Rectal smooth muscle tissue (tissue), 1 donor: ENCODE data around the gene PLEKHG7.

Experiments used
- H3K27ac ChIP-seq: one replicate; pipeline ENCODE4 v1.7.0; 2013; ENCODE audit warnings: low read depth, low read length, inconsistent platforms
- H3K27me3 ChIP-seq: one replicate; pipeline ENCODE4 v1.7.0; 2013; ENCODE audit warnings: low read length; ENCODE audit not compliant: control insufficient read depth, insufficient read depth
- H3K36me3 ChIP-seq: one replicate; pipeline ENCODE4 v1.7.0; 2013; ENCODE audit warnings: low read length; ENCODE audit not compliant: control insufficient read depth, insufficient read depth
- H3K4me1 ChIP-seq: one replicate; pipeline ENCODE4 v1.7.0; 2013; ENCODE audit warnings: low read length; ENCODE audit not compliant: control insufficient read depth, insufficient read depth
- H3K4me3 ChIP-seq: one replicate; pipeline ENCODE4 v1.7.0; 2013; ENCODE audit warnings: low read length
- H3K9ac ChIP-seq: one replicate; pipeline ENCODE4 v1.7.0; 2013; ENCODE audit warnings: low read length

Gene PLEKHG7

DNA sequence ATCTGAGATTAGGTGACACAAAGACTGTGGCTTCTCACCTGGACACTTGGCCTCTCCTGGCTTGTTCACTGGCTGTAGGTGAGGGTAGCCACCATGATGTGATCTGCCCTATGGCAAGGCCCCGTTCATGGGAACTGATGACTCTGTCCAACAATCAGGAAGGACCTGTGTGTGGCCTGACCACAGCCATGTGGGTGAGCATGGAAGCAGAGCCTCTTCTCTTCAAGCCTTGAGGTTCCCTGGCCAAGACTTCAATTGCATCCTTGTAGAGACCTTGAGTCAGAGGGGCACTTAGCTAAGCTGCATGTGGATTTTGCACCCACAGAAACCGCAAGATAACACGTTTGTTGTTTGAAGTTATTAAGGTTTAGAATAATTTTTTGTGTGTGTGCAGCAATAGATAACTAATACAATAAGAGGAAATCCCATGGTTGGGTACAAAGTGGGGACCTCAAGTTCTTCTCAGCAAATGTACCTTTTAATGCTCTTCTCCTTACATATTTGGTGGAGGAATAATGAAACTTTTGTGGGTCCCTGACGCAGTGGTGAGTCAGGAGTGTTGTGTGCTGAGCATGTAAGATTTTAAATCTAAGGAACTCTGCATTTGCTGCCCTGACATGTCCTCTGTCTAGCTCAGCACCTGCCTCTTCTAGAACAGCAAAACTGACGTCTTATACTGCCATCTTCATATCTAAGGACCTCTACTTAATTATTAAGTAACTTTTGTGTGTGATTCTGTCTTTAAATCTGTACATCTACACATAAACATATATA is 27.5 kb upstream of the PLEKHG7 start:
- no peak overlapping the region for H3K27ac ChIP-seq
- no peaks in the 10 kb centered on the region for H3K36me3 ChIP-seq
- H3K27me3 ChIP-seq = no peaks in the 10 kb centered on the region
- H3K9ac ChIP-seq = no peak overlapping the region
- no peaks in the 10 kb centered on the region for H3K4me1 ChIP-seq
- H3K4me3 ChIP-seq = no peak overlapping the region

DNA sequence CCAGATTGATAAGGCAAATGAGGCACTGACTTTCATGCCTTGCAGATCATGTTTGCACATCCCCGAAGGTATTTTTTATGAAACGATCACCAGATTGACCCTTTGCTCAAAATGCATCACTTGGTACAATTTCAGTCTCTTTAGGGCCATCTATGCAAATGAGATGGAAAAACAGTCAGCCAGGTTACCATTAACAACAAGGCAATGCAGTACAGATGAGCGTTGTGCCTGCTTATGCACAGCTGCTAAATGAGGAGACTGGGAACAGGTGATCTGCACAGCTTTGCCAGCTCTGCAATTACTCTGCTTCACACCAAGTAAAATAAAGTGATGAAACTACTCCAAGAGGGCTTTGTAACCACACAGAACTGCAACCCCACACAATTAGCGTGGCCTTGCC is 26.1 kb upstream of the PLEKHG7 start:
- H3K36me3 ChIP-seq = no peaks in the 10 kb centered on the region
- no peak overlapping the region for H3K4me3 ChIP-seq
- no peaks in the 10 kb centered on the region for H3K27me3 ChIP-seq
- no peaks in the 10 kb centered on the region for H3K4me1 ChIP-seq
- H3K9ac ChIP-seq = no peak overlapping the region
- no peak overlapping the region for H3K27ac ChIP-seq

DNA sequence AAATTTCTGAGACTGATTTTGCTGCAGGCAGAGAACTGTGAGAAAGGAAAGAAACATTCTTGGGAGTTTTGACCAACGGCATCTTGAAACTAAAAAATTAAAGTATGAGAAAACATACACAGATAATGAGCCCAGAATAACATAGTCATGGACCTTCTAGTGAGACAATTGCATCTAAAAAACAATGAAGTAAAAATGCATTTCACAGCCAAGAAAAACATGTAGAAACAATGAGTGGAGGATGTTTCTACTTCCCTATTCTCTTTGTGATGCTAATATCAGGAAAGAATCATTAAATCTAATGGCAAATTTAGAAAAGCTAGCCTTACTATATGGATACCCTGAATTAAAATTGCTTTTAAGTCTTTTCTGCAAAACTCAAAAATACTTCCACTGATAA is 12.2 kb upstream of the PLEKHG7 start:
- Histone ChIP-seq H3K27ac (no peak overlapping the region), H3K27me3 (no peaks in the 10 kb centered on the region), H3K4me1 (no peaks in the 10 kb centered on the region), H3K36me3 (no peaks in the 10 kb centered on the region), H3K9ac (no peak overlapping the region), H3K4me3 (no peak overlapping the region)

DNA sequence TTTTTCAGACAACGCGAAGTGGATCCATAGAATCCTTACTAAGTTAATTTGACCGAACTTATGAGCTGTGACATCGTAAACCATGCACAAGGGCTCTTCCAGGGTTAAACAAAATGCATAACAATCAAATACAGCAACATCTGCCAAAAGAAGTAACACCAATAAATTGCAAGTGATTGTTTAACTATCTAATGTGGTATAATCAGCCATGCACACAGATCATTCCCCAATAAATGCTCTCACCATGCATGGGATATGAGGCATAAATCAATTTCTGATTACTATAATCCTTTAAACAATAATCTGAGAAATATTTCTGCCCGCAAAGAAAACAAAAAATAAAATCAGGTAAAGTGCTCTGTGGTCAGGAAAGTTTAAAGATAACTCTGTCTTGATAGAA is 7.7 kb upstream of the PLEKHG7 start:
- Histone ChIP-seq H3K9ac (no peak overlapping the region), H3K4me3 (no peak overlapping the region), H3K36me3 (no peaks in the 10 kb centered on the region), H3K4me1 (no peaks in the 10 kb centered on the region), H3K27ac (no peak overlapping the region), H3K27me3 (no peaks in the 10 kb centered on the region)

DNA sequence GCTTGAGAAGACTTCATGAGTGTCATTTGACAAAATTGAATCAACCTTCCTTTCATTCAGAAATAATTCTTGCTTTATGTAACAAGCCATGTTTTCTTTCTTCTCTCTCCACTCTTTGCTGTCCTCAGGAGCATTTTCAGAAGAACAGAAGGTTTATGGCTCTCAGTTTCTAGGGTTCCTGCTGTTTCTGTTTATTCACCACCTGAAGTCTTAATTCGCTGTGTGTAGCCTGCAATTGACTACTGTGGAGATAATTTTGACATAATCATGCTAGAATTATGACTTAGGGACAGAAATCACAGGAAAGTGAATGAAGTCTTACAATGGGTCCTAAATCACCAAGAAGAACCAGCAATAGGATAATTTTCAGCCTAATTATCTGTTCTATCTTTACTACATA is 7.2 kb upstream of the PLEKHG7 start:
- Histone ChIP-seq H3K9ac (no peak overlapping the region), H3K4me3 (no peak overlapping the region), H3K36me3 (no peaks in the 10 kb centered on the region), H3K27ac (no peak overlapping the region), H3K27me3 (no peaks in the 10 kb centered on the region), H3K4me1 (no peaks in the 10 kb centered on the region)

DNA sequence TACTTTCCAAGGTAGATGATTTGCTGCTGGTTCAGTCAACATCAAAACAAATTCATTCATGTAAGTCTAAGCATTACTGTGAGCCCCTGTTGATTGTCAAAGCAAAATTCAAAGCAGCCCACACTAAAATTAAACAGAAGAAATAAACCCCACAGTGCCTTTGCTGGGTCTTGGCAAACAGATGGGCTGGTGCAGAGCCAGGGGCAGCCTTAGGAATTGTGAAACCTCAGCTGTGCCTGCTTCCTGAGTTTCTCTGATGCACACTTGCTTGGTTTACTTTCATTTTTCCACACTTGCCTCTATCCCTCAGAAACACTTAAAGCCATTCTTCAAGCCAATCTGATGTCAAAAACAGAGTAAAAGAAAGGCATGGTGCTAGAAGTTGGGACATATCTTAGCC is 6.6 kb upstream of the PLEKHG7 start:
- Histone ChIP-seq H3K4me1 (no peaks in the 10 kb centered on the region), H3K4me3 (no peak overlapping the region), H3K36me3 (no peaks in the 10 kb centered on the region), H3K9ac (no peak overlapping the region), H3K27ac (no peak overlapping the region), H3K27me3 (no peaks in the 10 kb centered on the region)

DNA sequence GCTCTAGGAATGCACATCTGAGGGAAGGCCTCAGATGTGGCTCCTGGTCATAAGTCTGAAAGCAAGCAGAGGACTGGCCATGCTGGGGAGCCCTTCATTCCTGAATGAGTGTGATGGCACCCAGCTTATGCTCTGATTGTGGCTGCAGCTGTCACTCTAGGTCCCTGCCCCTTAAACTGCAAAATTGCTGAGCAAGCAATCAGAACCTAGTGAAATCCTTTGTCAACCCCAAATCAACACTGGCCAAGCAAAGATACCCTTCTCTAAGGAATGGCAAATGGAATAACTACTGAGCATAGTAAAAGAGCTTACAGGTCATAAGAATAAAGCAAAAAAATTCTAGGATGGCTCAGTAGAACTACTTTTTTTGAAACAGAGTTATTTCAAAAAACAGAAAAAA is 4.3 kb upstream of the PLEKHG7 start:
- H3K9ac ChIP-seq = no peak overlapping the region
- no peak overlapping the region for H3K4me3 ChIP-seq
- H3K27me3 ChIP-seq = no peaks in the 10 kb centered on the region
- no peaks in the 10 kb centered on the region for H3K4me1 ChIP-seq
- no peak overlapping the region for H3K27ac ChIP-seq
- H3K36me3 ChIP-seq = no peaks in the 10 kb centered on the region

DNA sequence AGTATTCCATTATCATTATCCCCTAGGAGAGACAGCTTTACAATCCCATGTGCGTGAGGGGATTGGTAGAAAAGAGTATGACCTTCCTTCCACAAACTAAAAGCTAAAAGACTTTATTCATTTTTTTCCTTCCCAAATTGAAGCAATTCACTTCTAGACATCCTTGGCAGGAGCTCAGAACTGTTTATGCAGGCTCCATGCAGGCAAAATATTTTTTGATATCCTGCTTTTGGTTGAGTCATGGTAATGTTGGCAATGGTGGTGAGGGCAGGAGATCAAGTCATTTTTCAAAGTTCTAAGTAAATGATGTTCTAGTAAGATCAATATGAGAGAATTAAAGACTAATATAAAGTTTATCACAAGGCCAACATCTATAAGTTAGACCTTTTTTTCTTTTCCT is 1.3 kb upstream of the PLEKHG7 start:
- Histone ChIP-seq H3K36me3 (no peaks in the 10 kb centered on the region), H3K27me3 (no peaks in the 10 kb centered on the region), H3K4me1 (no peaks in the 10 kb centered on the region), H3K9ac (no peak overlapping the region), H3K27ac (no peak overlapping the region), H3K4me3 (no peak overlapping the region)

DNA sequence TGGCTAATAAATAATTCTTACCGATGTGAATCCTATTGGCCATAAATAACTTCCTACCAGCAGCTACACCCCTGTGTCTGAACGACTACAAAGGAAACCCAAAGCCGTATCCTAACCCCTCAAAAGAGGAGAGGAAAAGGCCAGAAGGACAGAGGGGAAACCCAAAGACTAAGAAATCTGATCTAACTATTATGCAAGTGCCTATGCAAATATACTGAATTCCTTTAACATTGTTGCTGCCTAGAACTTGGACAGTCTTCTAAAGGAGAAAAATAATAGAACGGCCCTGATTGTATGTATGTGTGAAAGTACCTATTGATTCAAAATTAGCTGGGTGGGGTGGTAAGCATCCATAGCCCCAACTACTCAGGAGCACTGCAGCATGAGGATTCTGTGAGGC is 997 bp downstream of the PLEKHG7 start:
- Histone ChIP-seq H3K4me1 (no peaks in the 10 kb centered on the region), H3K27me3 (no peaks in the 10 kb centered on the region), H3K9ac (no peak overlapping the region), H3K4me3 (no peak overlapping the region), H3K27ac (no peak overlapping the region), H3K36me3 (no peaks in the 10 kb centered on the region)

DNA sequence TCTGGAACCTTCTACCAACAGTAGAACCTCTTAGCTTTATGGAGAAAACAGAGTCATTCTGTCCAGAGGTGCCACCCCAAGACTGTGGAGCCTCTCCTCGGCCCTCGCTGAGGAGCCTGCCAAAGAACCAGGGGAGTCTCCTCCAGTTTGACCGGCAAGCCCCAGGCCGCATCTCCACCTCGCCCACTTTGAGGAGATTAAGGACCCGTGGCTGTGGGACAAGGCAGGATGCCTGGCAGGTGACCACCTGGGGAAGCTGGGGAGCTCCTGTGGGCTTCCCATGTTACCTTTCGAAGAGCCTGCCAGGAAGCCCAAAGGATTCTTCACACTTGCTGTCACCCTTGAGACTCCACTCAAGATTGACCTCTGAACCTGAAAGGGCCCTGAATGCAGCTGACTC is 3.8 kb downstream of the PLEKHG7 start:
- no peaks in the 10 kb centered on the region for H3K27me3 ChIP-seq
- H3K4me3 ChIP-seq = no peak overlapping the region
- no peaks in the 10 kb centered on the region for H3K4me1 ChIP-seq
- H3K36me3 ChIP-seq = no peaks in the 10 kb centered on the region
- no peak overlapping the region for H3K9ac ChIP-seq
- no peak overlapping the region for H3K27ac ChIP-seq

DNA sequence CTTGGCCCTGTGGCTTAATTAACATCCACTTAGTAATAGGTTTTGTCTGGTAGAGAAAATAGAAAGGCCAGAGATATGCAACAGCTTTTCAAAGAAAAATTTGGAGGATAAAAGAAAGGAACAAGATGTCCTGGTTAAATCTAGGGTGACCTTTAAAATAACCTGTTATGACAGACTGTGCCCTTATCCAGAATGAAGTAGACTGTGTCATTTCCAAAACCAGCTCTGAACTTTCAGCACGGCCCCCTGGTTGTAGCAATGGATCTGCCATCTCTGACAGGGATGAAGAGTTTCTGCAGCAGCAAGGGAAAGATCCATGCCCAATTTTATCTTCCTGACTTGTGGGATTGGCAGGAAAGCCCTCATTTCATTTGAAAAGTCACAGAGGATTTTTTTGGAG is 5.1 kb downstream of the PLEKHG7 start:
- Histone ChIP-seq H3K27me3 (no peaks in the 10 kb centered on the region), H3K4me1 (no peaks in the 10 kb centered on the region), H3K27ac (no peak overlapping the region), H3K4me3 (no peak overlapping the region), H3K36me3 (no peaks in the 10 kb centered on the region), H3K9ac (no peak overlapping the region)

DNA sequence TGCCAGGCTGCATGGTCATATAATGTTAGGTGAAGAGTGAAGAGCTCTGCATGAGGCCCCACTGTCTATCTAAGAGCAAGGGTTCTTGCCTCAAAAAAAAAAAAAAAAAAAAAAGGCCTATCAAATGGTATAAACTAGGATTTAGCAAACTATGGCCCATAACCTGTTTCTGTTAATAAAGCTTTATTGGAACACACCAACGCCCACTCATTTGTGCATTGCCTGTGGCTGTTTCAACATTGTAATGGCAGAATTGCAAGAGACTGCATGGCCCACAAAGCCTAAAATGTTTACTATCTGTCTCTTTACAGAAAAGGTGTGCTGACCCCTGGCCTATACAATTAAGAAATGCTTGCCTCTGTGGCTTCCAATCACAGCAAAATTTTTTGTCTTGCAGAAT is 12.8 kb downstream of the PLEKHG7 start:
- H3K9ac ChIP-seq = no peak overlapping the region
- no peak overlapping the region for H3K4me3 ChIP-seq
- no peaks in the 10 kb centered on the region for H3K4me1 ChIP-seq

DNA sequence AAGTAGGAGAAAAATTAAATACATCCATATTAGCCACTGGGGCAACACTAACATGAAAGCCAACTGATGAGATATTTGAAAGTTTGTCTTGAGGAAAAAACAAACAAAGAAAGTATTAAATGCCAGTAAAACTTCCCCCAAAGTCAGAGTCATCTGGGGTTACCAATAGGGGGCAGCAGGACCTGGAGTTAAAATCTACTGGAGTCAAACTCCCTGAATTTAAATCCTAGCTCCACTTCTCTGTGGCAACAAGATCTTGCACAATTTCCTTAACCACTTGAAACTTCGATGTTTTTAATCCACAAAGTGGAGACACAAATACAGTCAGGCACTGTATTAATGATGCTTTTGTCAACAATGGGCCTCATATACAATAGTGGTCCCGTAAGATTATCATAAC is 14.4 kb downstream of the PLEKHG7 start:
- no peak overlapping the region for H3K27ac ChIP-seq
- no peaks in the 10 kb centered on the region for H3K36me3 ChIP-seq
- no peak overlapping the region for H3K9ac ChIP-seq
- H3K27me3 ChIP-seq = no peaks in the 10 kb centered on the region
- H3K4me1 ChIP-seq = no peaks in the 10 kb centered on the region
- H3K4me3 ChIP-seq = no peak overlapping the region

More for the DNA sequence above, 12.8 kb downstream of the PLEKHG7 start:
- Histone ChIP-seq H3K36me3 (no peaks in the 10 kb centered on the region), H3K27me3 (no peaks in the 10 kb centered on the region), H3K27ac (no peak overlapping the region)
